NCI-H748 treated with DMSO at 0.1 percent for 48 hours (cell line): Measurements from ENCODE around the gene TRAPPC6A.

Experiments
- DNase-seq: peaks from one replicate; lab custom pipeline; 2025; lab: John Stamatoyannopoulos, UW

Gene TRAPPC6A

GRCh38 chr19:45177817-45178261 is at the start of gene TRAPPC6A:
Gene TRAPPC6A, minus strand, starts transcription at chr19:45178237. Its CDS starts 19 bp downstream, at chr19:45178218.
- no peak for DNase-seq

DNA sequence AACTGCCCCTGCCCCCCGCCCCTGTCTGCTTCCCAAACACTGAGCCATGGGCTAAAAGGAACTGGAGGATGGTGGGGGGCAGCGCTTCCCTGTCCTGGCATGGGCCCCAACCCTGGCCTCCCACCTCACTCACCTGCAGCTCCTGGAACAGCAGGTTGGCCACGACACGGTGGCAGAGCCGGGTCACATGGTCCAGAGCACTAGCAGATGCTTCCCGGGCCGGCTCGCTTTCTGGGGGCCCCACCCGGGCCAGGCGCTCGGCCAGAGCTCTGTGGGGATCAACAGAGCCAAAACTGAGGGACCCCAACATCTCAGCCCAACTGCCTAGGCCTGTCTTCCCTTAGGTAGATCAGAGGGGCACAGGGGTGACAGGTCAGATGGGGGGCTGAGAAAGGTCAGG is 46.6 kb upstream of the TRAPPC6A start:
- DNase-seq, result no peak

DNA sequence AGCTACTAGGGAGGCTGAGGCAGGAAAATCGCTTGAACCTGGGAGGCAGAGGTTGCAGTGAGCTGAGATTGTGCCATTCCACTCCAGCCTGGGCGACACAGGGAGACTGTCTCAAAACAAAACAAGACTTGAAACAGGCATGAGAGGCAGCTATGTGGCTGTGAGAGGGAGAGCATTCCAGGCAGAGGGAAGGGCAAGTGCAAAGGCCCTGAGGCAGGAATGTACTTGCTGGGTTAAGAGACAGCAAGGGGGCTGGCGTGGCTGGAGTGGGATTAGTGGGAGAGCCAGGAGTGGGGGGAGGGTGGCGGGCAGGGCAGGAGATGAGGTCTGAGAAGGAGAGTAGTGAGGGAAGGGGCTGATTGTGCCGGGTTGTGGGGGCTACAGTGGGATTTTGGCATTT is 45.8 kb upstream of the TRAPPC6A start:
- no peak for DNase-seq

GRCh38 chr19:45222724-45223123 is 44.7 kb upstream of the TRAPPC6A start:
- DNase-seq, result no peak

DNA sequence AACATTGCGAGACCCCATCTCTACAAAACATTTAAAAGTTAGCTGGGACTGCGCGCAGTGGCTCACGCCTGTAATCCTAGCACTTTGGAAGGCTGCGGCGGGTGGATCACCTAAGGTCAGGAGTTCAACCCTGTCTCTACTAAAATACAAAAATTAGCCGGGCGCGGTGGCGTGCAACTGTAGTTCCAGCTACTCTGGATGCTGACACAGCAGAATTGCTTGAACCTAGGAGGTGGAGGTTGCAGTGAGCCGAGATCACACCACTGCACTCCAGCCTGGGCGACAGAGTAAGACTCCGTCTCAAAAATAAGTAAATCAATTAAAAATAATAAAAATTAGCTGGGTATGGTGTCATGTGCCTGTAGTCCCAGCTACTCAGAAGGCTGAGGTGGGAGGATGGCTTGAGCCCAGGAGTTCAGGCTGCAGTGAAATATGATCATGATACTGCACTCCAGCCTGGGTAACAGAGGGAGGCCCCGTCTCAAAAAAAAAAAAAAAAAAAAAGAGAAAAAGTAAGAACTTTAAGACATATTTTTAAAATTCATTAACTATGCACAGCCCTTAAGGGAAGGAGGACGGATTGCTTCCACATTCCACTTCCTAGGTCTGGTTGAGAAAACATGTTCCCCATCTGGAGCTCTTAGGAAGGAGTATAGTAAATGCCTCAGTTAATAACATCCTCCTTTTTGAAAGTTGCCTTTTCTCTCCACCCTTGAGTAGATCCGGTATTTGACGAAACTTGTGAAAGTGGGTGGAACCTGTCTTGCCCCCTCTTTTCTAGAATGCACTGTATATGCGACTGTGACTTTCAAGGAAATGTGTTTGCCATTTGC is 41.1 kb upstream of the TRAPPC6A start:
- no peak for DNase-seq

DNA sequence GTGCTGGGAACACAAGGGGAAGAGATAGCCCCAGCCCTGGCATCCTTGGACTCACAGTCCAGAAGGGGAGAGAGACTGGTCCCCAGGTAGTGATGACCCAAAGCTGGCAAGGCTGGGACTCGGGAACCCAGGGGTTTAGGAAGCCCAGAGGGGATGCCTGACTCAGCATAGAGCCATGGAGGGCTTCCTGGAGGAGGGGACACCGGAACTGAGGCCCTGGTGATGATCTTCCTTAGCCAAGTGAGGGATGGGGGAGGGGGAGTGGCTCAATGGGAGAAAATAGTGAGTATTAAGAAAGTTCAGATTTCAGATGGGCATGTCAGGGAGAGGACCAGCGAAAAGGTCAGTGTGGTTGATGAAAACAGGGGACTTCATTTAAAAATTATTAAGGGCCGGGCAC is 40.4 kb upstream of the TRAPPC6A start:
- DNase-seq, result no peak

DNA sequence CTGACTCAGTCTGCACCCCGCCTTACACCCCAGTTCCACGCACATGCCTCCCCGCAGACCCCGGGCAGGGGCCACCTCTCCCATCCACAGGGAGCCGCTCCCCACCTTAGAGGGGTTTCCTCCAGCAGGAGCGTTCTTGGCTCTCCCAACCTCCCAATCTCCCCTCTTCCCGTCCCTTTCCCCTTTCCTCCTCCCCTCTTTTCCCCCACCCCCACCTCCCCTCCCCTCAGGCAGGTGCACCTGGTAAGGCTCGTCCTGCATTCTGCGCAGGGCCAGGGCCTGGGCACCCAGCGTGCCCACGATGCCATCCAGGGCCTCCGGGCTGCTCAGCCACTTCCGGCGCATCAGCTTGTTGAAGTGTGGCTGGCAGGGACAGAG is 39.9 kb upstream of the TRAPPC6A start:
- DNase-seq, result no peak

DNA sequence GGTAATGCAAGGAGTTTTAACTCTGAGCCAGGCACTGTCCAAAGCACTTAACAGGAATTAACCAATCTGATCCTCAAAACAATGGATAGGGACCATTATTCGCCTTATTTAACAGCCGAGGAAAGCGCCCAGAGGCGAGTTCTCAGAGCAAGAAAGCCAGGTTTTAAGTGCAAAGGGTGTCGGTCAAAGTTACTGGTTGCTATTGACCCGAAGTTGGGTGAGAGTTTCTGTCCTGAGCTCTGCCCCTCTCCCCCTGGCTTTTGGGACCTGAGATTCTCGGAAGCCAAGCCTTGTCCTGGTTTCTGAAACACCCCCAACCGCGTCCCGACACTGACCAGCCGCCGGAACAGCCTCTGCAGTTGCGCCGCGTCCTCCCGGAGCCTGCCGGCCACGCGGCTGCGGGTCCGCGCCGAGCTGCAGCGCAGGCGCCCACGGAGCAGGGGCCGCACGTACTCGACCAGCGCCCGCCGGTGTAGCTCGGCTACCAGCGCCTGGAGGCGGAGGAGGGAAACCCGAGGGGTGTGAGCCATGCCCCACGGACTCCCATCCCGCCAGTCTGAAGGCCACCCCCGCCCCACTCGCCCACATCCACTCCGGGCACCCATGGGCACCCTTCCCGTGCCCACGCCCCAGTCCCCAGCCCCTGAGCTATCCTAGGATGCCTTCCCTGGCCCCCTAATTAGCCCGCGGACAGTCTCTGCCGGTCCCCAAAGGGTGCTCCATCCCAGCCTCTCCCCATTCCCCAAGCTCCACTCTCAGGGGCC is 39.3 kb upstream of the TRAPPC6A start:
- no peak for DNase-seq

DNA sequence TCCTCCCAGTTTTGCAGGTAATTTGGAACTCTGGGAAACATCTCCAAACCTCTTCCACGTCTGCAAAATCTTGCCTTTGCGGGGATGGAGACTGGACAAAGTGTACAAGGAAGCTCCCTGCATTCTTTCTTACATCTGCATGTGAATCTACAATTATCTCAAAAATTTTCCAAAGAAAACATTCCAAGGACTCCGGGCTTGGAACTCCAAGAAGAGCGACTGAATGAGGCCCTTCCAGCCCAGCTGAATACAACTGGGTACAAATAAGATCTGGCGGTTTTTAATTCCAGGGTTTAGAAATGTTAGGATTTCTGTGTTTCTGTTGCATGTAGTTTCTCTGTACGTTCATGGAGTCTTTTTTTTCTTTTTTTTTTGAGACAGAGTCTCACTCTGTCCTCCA is 38.6 kb upstream of the TRAPPC6A start:
- no peak for DNase-seq

GRCh38 chr19:45215391-45216191 is 37.6 kb upstream of the TRAPPC6A start:
- DNase-seq, result no peak

DNA sequence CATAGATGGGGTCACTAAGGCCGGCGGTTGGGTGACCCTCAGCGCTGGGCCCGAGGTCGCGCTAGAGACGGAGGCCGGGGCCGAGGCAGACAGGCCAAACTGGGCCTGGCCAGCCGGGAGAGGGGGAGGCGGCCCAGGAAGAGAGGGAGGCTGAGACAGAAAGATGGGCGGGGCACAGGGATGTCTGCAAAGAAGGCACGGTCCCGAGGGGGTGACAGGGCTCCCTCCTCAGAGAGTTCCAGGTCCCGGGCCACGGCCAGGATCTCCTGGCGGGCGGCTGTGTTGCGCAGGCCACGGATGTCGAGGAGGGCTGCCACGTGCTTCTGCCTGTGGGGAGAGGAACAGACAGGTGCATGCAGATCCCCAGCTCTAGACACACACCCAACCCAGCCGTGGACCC is 35.0 kb upstream of the TRAPPC6A start:
- no peak for DNase-seq

DNA sequence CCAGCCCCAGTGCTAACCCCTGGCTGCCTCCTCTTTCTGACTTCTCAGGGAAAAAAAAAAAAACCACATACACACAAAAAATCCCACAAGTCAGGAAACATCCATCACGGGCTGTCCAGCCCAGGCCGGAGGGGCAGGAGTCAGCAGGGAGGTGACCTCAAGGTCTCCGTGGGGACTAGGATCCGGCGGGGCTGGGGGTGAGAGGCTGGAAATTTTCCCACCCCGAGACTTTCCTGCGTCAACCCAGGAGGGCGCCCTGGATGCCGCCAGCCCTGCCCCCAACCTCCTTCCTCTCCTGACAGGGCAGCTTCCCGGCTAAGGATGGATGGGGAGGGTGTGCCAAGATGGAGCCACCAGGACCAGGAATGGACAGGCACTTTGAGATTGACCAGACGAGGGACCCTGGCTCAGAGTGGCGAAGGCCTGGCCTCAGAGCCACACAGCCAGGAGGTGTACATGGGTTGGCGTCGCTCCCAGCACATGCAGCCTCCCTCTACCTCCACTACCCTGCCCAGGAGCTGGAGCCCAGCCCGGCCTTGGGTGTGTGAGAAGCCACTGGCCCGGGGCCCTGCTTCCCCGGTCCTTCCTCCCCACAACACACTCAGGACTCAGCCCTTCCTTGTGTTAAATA is 33.8 kb upstream of the TRAPPC6A start:
- no peak for DNase-seq

DNA sequence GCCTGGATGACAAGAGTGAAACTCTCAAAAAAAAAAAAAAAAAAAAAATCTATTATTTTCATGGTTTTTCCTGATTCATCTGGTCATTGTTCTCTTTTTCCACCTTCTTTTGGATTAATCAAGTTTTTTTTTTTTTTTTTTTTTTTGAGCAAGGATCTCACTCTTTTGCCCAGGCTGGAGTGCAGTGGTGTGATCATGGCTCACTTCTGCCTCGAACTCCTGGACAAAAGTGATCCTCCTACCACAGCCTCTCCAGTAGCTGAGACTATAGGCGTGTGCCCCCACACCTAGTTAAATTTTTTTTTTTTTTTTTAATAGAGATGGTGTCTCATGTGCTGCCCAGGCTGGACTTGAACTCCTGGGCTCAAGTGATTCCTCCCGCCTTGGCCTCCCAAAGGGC is 28.3 kb upstream of the TRAPPC6A start:
- no peak for DNase-seq

DNA sequence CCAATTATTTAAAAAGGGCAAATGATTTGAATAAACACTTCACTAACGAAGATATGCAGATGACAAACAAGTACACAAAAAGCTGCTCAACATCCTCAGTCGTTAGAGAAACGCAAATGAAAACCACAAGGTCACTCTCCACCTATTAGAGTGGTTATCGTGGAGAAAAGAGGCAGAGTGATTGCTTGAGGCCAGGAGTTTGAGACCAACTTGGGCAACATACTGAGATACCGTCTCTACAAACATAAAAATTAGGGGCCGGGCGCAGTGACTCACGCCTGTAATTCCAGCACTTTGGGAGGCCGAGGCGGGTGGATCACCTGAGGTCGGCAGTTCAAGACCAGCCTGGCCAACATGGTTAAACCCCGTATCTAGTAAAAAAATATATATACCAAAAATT is 27.8 kb upstream of the TRAPPC6A start:
- no peak for DNase-seq

- DNase-seq, result no peak
These were observed 24.6 kb upstream of the TRAPPC6A start for GRCh38 chr19:45202637-45203036.

DNA sequence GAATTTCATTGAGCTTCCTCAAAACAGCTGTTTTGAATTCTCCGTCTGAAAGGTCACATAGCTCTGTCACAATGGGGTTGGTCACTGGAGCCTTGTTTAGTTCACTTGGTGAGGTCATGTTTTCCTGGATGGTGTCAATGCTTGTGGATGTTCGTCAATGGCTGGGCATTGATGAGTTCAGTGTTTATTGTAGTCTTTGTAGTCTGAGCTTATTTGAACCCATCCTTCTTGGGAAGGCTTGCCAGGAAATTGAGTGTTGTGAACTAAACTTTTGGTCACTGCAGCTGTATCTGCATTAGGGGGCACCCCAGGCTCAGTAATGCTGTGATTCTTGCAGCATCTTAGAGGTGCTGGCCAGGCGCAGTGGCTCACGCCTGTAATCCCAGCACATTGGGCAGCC is 22.5 kb upstream of the TRAPPC6A start:
- DNase-seq, result no peak

GRCh38 chr19:45195764-45196163 is 17.7 kb upstream of the TRAPPC6A start:
- no peak for DNase-seq

GRCh38 chr19:45191375-45191774 is 13.3 kb upstream of the TRAPPC6A start:
- DNase-seq, result no peak

DNA sequence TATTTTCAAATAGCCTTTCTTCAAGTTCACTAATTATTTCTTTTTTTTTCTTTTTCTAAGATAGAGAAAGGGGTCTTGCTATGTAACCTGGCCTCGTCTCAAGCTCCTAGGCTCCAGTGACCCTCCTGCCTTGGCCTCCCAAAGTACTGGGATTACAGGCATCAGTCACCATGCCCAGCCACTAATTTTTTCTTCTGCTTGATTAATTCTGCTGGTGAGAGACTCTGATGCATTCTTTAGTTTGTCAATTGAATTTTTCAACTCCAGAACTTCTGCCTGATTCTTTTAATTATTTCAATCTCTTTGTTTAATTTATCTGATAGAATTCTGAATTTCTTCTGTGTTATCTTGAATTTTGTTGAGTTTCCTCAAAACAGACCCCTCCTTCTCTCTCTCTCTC is 11.9 kb upstream of the TRAPPC6A start:
- DNase-seq, result no peak

DNA sequence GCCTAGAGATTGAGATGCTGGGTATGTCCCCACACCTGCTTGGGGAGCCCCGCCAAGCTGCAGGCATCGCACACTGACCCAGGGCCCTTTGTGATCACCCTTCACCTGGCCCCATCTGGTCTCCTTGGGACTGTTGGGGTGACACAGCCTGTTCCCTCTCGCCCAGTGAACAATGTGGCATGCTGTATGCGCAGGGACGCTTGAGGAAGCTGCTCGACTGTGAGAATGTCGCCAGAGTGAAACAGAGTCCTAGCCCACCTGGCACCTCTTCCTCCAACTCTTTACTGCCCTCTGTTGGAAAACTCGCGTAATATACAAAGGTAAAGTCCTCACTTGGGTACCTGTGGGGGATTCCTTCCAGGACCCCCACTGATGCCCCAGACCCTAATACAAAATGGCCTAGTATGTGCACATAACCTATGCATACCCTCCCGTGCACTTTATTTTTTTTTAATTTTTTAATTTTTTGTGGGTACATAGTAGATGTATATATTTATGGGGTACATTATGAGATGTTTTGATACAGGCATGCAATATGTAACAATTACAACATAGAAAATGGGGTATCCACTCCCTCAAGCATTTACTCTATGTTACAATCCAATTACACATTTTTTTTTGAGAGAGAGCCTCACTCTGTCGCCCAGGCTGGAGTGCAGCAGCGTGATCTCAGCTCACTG is 9.5 kb upstream of the TRAPPC6A start:
- peak; percentile 55 for DNase-seq

GRCh38 chr19:45186509-45187334 is 8.7 kb upstream of the TRAPPC6A start:
- DNase-seq, result no peak
